GM23248 (cell line): ENCODE results near the gene TRIM69. TPM values are rescaled to one million over a fixed set of nuclear protein-coding genes. Genes with fewer than 3 reads are reported as not detected.

Experiments
- DNase-seq: peaks from one replicate; pipeline ENCODE4 v3.0.0-alpha.2; 2015
- H2AFZ ChIP-seq: fragments of 200-600 bp; sonication (generic); 2 replicates; pipeline ENCODE4 v1.6.1; 2016; ENCODE audit warnings: antibody characterized with exemption
- H3F3A ChIP-seq: fragments of 200-600 bp; sonication (generic); 2 replicates; pipeline ENCODE4 v1.6.1; 2016; ENCODE audit warnings: mild to moderate bottlenecking, antibody characterized with exemption, mixed run types; ENCODE audit not compliant: insufficient read depth
- H3K27ac ChIP-seq: fragments of 200-600 bp; sonication (generic); 2 replicates; pipeline ENCODE4 v1.5.1; 2016; ENCODE audit warnings: mild to moderate bottlenecking
- H3K27me3 ChIP-seq: fragments of 200-600 bp; sonication (generic); replicated peaks from 2 replicates; pipeline ENCODE4 v1.6.1; 2016; ENCODE audit warnings: mild to moderate bottlenecking; ENCODE audit not compliant: insufficient read depth
- H3K36me3 ChIP-seq: fragments of 200-600 bp; sonication (generic); 2 replicates; pipeline ENCODE4 v1.6.1; 2016; ENCODE audit warnings: low read depth, mild to moderate bottlenecking
- H3K4me1 ChIP-seq: fragments of 200-600 bp; sonication (generic); 2 replicates; pipeline ENCODE4 v1.6.1; 2016; ENCODE audit warnings: mild to moderate bottlenecking; ENCODE audit not compliant: insufficient read depth
- H3K4me2 ChIP-seq: fragments of 200-600 bp; sonication (generic); one replicate; pipeline ENCODE4 v1.6.1; 2016; ENCODE audit warnings: mild to moderate bottlenecking; ENCODE audit not compliant: unreplicated experiment
- H3K4me3 ChIP-seq: fragments of 200-600 bp; sonication (generic); 2 replicates; pipeline ENCODE4 v1.5.1; 2016; ENCODE audit warnings: mild to moderate bottlenecking
- H3K79me2 ChIP-seq: fragments of 200-600 bp; sonication (generic); 2 replicates; pipeline ENCODE4 v1.6.1; 2016; ENCODE audit warnings: mild to moderate bottlenecking; ENCODE audit not compliant: insufficient read depth
- H3K9ac ChIP-seq: fragments of 200-600 bp; sonication (generic); 2 replicates; pipeline ENCODE4 v1.6.1; 2016; ENCODE audit warnings: mild to moderate bottlenecking
- H3K9me2 ChIP-seq: fragments of 200-600 bp; sonication (generic); 2 replicates; pipeline ENCODE4 v1.6.1; 2016; ENCODE audit warnings: mixed run types, mild to moderate bottlenecking, moderate library complexity; ENCODE audit not compliant: insufficient read depth
- H3K9me3 ChIP-seq: fragments of 200-600 bp; sonication (generic); one replicate; pipeline ENCODE4 v1.6.1; 2017; ENCODE audit warnings: low read depth
- H4K20me1 ChIP-seq: fragments of 200-600 bp; sonication (generic); 2 replicates; pipeline ENCODE4 v1.6.0; 2016; ENCODE audit not compliant: insufficient read depth
- EZH2 ChIP-seq: fragments of 200-600 bp; sonication (generic); IDR thresholded peaks from 2 replicates; pipeline ENCODE4 v1.6.1; 2018; ENCODE audit warnings: antibody characterized with exemption, mild to moderate bottlenecking; ENCODE audit not compliant: insufficient read depth, poor library complexity, severe bottlenecking
- EZH2phosphoT487 ChIP-seq: fragments of 200-600 bp; sonication (generic); IDR thresholded peaks from 2 replicates; pipeline ENCODE4 v1.6.1; 2018; ENCODE audit warnings: antibody characterized with exemption, moderate library complexity, mild to moderate bottlenecking, low read depth; ENCODE audit not compliant: insufficient read depth
- WGBS, 2 experiments: methylation state at CpG; one replicate each; pipeline ENCODE4 v1.1.6; 2015 to 2017; ENCODE audit warnings: low lambda C conversion rate in 2 of 2, low coverage in 1 of 2; ENCODE audit errors: missing lambda C conversion rate in 2 of 2; 5-methylcytosine and 5-hydroxymethylcytosine counted together
- in situ Hi-C: fragments of 300-500 bp; cut with MboI; formaldehyde crosslinking; loops from 2 replicates; pipeline ENCODE4 v1.15.0; 2020
- polyA plus RNA-seq: library from polyadenylated mRNA; unstranded; fragments of >200 nt; fragmentation: Nextera tagmentation; extraction: Ambion mirVana; gene quantifications from 2 replicates; pipeline ENCODE4 v1.2.1, GENCODE V29; 2016
- total RNA-seq: library from RNA; depleted of rRNA; stranded (reverse); fragments of >200 nt; shearing (Covaris generic); gene quantifications from 2 replicates; pipeline ENCODE4 v1.2.3, GENCODE V29; 2014

TRIM69 gene
- total and polyA plus RNA-seq, 2 experiments from 2014 or later, result 8.9 to 9.2 TPM

- Histone ChIP-seq H3K4me1 (no peaks in the 10 kb centered on the region), H3F3A (no peaks in the 10 kb centered on the region), H4K20me1 (no peaks in the 10 kb centered on the region), H3K27me3 (no peaks in the 10 kb centered on the region; the same call in 1 of the 2 replicates), H3K27ac (no peak overlapping the region), H3K9me3 (no peaks in the 10 kb centered on the region), H2AFZ (no peak overlapping the region), H3K36me3 (no peaks in the 10 kb centered on the region), H3K79me2 (no peaks in the 10 kb centered on the region), H3K9me2 (no peaks in the 10 kb centered on the region), H3K4me2 (no peak overlapping the region), H3K9ac (no peak overlapping the region), H3K4me3 (no peak overlapping the region)
- TF ChIP-seq EZH2, result no peak
- TF ChIP-seq EZH2phosphoT487, result no peak
- in situ Hi-C loops, result no loop called here
- 69 to 85% methylated on average over 1 of the region's 1 CpG for WGBS, 2 experiments
- DNase-seq, result no peak
Observed at GRCh38 chr15:44792715-44793114, 56.4 kb downstream of the TRIM69 start.

- Histone ChIP-seq H3K36me3 (no peaks in the 10 kb centered on the region), H3K9me2 (no peaks in the 10 kb centered on the region), H3K4me2 (no peak overlapping the region), H3K4me1 (no peaks in the 10 kb centered on the region), H3K79me2 (no peaks in the 10 kb centered on the region), H3K9me3 (no peaks in the 10 kb centered on the region), H2AFZ (no peak overlapping the region), H3K27ac (no peak overlapping the region), H3K27me3 (peaks cover 6% of the 10 kb centered on the region; the same call in 1 of the 2 replicates), H3K9ac (no peak overlapping the region), H3F3A (no peaks in the 10 kb centered on the region), H4K20me1 (no peaks in the 10 kb centered on the region), H3K4me3 (no peak overlapping the region)
- DNase-seq, result no peak
- TF ChIP-seq EZH2phosphoT487 (no peak), EZH2 (no peak)
- 0% methylated on average over 1 of the region's 1 CpG for WGBS, 2 experiments
- in situ Hi-C loops, result no loop called here
Observed at GRCh38 chr15:44794072-44794471, 57.7 kb downstream of the TRIM69 start.

GRCh38 chr15:44796508-44796907 is 60.2 kb downstream of the TRIM69 start:
- no peak for DNase-seq
- Histone ChIP-seq H2AFZ (no peak overlapping the region), H3K79me2 (no peaks in the 10 kb centered on the region), H3K4me1 (no peaks in the 10 kb centered on the region), H3K9ac (no peak overlapping the region), H4K20me1 (no peaks in the 10 kb centered on the region), H3F3A (no peaks in the 10 kb centered on the region), H3K27me3 (peaks cover 12% of the 10 kb centered on the region; the same call in 1 of the 2 replicates), H3K36me3 (no peaks in the 10 kb centered on the region), H3K9me3 (no peaks in the 10 kb centered on the region), H3K9me2 (no peaks in the 10 kb centered on the region), H3K27ac (no peak overlapping the region), H3K4me3 (no peak overlapping the region), H3K4me2 (no peak overlapping the region)
- in situ Hi-C loops, result no loop called here
- TF ChIP-seq EZH2 (no peak), EZH2phosphoT487 (no peak)
- WGBS, 2 experiments, result 58 to 60% methylated on average over 1 of the region's 1 CpG

GRCh38 chr15:44798826-44799225 is 62.5 kb downstream of the TRIM69 start:
- WGBS, 2 experiments, result 0 to 1% methylated on average over 3 of the region's 3 CpGs
- H3F3A ChIP-seq, result no peaks in the 10 kb centered on the region
- no peaks in the 10 kb centered on the region for H3K9me3 ChIP-seq
- H3K27me3 ChIP-seq, result peaks cover 15% of the 10 kb centered on the region; the same call in 1 of the 2 replicates
- H3K9ac ChIP-seq, result no peak overlapping the region
- DNase-seq, result peak; percentile 27
- TF ChIP-seq EZH2, result no peak
- no peak for TF ChIP-seq EZH2phosphoT487
- H3K4me3 ChIP-seq, result no peak overlapping the region
- no peaks in the 10 kb centered on the region for H3K9me2 ChIP-seq
- no peaks in the 10 kb centered on the region for H3K79me2 ChIP-seq
- H2AFZ ChIP-seq, result no peak overlapping the region
- H3K4me2 ChIP-seq, result no peak overlapping the region
- no peaks in the 10 kb centered on the region for H4K20me1 ChIP-seq
- in situ Hi-C loops, result no loop called here
- no peaks in the 10 kb centered on the region for H3K36me3 ChIP-seq
- no peaks in the 10 kb centered on the region for H3K4me1 ChIP-seq
- no peak overlapping the region for H3K27ac ChIP-seq

- H3K36me3 ChIP-seq, result no peaks in the 10 kb centered on the region
- WGBS, 2 experiments, result 40 to 41% methylated on average over 5 of the region's 5 CpGs
- DNase-seq, result no peak
Observed at GRCh38 chr15:44801364-44801763, 65.0 kb downstream of the TRIM69 start.

More at GRCh38 chr15:44801364-44801763, 65.0 kb downstream of the TRIM69 start:
- H3K4me1 ChIP-seq, result no peaks in the 10 kb centered on the region
- H3K4me3 ChIP-seq, result no peak overlapping the region
- no peaks in the 10 kb centered on the region for H3K79me2 ChIP-seq
- H3K9me3 ChIP-seq, result no peaks in the 10 kb centered on the region
- no peak overlapping the region for H3K4me2 ChIP-seq
- H2AFZ ChIP-seq, result no peak overlapping the region
- H3K9me2 ChIP-seq, result no peaks in the 10 kb centered on the region
- no peaks in the 10 kb centered on the region for H3F3A ChIP-seq
- H3K27me3 ChIP-seq, result peaks cover 20% of the 10 kb centered on the region; the same call in 1 of the 2 replicates
- H3K9ac ChIP-seq, result no peak overlapping the region
- in situ Hi-C loops, result no loop called here
- no peak overlapping the region for H3K27ac ChIP-seq
- H4K20me1 ChIP-seq, result no peaks in the 10 kb centered on the region
- no peak for TF ChIP-seq EZH2
